ENCODE measurements around the gene TEDC1.

Gene TEDC1

GRCh38 chr14:105452963-105453362 is 38.1 kb upstream of the TEDC1 start:
- TF ChIP-seq, protein P1, sequence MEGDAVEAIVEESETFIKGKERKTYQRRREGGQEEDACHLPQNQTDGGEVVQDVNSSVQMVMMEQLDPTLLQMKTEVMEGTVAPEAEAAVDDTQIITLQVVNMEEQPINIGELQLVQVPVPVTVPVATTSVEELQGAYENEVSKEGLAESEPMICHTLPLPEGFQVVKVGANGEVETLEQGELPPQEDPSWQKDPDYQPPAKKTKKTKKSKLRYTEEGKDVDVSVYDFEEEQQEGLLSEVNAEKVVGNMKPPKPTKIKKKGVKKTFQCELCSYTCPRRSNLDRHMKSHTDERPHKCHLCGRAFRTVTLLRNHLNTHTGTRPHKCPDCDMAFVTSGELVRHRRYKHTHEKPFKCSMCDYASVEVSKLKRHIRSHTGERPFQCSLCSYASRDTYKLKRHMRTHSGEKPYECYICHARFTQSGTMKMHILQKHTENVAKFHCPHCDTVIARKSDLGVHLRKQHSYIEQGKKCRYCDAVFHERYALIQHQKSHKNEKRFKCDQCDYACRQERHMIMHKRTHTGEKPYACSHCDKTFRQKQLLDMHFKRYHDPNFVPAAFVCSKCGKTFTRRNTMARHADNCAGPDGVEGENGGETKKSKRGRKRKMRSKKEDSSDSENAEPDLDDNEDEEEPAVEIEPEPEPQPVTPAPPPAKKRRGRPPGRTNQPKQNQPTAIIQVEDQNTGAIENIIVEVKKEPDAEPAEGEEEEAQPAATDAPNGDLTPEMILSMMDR (conservative IDR thresholded peaks at IDR 0.05; ENCODE audit: low read depth, low read length) = no peak
- H3K4me3 ChIP-seq (ENCODE audit: low read length) = no peak overlapping the region
- DNase-seq (ENCODE audit: low read depth) = no peak

DNA sequence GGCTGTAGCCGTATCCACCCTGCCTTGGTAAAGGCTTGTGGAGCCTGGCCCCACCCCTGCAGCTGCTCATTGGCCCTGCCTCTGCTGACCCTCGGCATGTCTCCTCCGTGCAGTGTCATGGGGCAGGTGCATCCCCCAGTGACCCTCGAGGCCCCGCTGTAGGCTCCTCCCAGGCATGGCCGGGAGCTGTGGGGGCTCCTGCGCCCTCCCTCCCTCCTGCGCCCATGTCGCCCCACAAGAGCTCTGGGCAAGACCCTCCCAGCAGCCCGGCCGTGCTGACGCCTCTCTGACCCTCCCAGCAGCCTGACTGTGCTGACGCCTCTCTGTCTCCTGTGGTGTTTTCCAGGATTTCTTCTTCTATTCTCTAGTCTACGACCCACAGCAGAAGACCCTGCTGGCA is 37.2 kb upstream of the TEDC1 start:
- no peak overlapping the region for H3K4me3 ChIP-seq (ENCODE audit: low read length)
- DNase-seq (ENCODE audit: low read depth) = no peak
- TF ChIP-seq, protein P1 (conservative IDR thresholded peaks at IDR 0.05; ENCODE audit: low read depth, low read length) = no peak

DNA sequence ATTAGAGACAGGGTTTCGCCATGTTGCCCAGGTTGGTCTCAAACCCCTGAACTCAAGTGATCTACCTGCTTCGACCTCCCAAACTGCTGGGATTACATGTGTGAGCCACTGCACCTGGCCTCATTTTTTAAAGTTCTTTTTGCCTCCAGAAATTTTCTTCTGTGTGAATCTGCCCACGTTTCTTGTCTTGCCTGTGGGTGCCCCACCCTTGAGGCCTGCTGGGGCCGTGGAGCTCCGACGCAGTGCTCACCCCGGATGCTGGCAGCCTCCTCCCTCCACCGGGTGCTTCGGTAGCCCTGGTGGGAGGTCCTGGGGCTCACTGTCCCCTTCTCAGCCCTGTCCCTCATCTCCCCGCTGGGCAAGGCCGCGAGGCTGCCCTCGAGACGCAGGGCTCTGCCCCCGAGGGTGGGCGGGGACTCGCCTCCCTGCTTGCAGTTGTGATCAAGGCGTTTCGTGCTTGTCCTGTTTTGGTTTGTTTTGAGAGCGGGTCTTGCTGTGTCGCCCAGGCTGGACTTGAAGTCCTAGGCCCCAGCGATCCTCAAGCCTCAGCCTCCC is 35.9 kb upstream of the TEDC1 start:
- TF ChIP-seq, protein P1 (conservative IDR thresholded peaks at IDR 0.05; ENCODE audit: low read depth, low read length) = no peak
- H3K4me3 ChIP-seq (ENCODE audit: low read length) = no peak overlapping the region
- DNase-seq (ENCODE audit: low read depth) = no peak

- no peak for DNase-seq (ENCODE audit: low read depth)
- TF ChIP-seq, protein P1 (conservative IDR thresholded peaks at IDR 0.05; ENCODE audit: low read depth, low read length) = no peak
- no peak overlapping the region for H3K4me3 ChIP-seq (ENCODE audit: low read length)
Observed at GRCh38 chr14:105455766-105456660, 35.0 kb upstream of the TEDC1 start.

DNA sequence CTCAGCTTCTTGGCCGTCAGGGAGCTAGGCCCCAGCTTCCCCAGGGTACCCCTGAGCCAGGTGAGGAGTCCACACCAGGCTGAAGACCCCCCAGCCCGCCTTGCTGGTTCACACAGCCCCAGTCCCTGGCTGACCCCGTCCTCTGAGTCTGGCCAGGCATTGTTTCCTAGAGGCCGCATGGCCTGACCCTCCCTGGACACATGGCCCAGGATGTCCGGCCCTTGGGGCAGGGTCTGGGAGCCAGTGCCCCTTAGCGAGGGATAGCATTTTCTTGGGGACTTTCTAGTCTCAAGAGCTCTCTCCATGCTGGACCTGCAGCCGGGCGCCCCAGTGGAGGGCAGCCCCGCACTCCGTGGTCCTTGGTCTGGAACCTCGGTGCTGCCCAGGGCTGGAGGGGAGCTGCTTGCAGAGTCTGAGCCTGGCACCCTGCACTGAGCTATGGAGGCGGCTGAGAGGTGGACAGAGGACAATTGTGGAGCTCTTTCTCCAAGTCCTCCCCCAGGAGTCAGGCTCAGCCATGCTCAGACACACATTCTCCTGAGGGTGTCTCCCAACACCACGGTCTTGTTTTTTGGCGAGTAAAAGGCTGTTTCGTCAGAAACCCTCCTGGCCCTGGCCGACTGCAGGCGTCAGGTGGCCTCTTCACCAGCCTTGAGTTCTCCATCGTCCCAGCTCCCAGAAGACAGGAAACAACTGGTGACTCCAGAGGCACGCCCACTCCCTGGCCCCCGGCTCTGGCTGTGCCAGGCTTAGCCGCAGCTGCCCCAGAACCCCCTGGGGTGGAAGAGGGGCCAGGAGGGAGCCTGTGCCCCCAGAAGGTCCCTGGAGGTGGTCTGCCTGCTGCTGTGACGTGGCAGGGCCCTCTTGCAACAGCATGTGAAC is 34.1 kb upstream of the TEDC1 start:
- H3K4me3 ChIP-seq (ENCODE audit: low read length) = no peak overlapping the region
- DNase-seq (ENCODE audit: low read depth) = no peak
- TF ChIP-seq, protein P1 (conservative IDR thresholded peaks at IDR 0.05; ENCODE audit: low read depth, low read length) = no peak

DNA sequence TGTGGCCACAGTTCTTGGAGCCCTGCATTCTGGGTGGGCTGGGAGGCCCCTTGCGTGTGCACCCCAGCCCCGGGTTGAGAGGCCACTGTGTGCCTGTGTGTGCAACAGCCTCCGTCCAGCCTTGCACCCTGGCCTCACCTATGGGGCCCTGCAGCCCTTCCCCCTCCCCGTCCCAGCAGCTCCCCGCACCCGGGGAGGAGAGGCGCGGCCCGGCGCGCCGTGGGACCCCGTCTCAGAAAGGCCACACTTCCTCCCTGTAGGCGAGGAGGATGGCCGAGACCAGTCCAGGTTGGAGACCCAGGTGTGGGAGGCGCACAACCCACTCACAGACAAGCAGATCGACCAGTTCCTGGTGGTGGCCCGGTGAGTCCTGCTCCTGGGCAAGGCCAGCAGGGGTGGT is 33.0 kb upstream of the TEDC1 start:
- TF ChIP-seq, protein P1 (conservative IDR thresholded peaks at IDR 0.05; ENCODE audit: low read depth, low read length) = no peak
- H3K4me3 ChIP-seq (ENCODE audit: low read length) = no peak overlapping the region
- no peak for DNase-seq (ENCODE audit: low read depth)
